Ishikawa (cell line): ENCODE data around the gene MVB12A.
A peak's percentile ranks its signal among the peaks of the same experiment; 100 is the strongest.

Source experiments
- CEBPB ChIP-seq: IDR thresholded peaks from 2 replicates; pipeline ENCODE4 v1.6.1; 2012
- CREB1 ChIP-seq: IDR thresholded peaks from 2 replicates; pipeline ENCODE4 v1.6.1; 2012; ENCODE audit warnings: low read depth
- EGR1 ChIP-seq: IDR thresholded peaks from 2 replicates; pipeline ENCODE4 v1.6.1; 2012
- EP300 ChIP-seq: IDR thresholded peaks from 2 replicates; pipeline ENCODE4 v1.6.1; 2012; ENCODE audit warnings: borderline replicate concordance
- FOXM1 ChIP-seq: IDR thresholded peaks from 2 replicates; pipeline ENCODE4 v1.6.1; 2012; ENCODE audit warnings: low read depth, borderline replicate concordance
- NFIC ChIP-seq: IDR thresholded peaks from 2 replicates; pipeline ENCODE4 v1.6.1; 2012
- RAD21 ChIP-seq: IDR thresholded peaks from 2 replicates; pipeline ENCODE4 v1.6.1; 2012; ENCODE audit warnings: low read depth
- TAF1 ChIP-seq: IDR thresholded peaks from 2 replicates; pipeline ENCODE4 v1.6.1; 2012; ENCODE audit warnings: low read depth, mild to moderate bottlenecking
- TCF12 ChIP-seq: IDR thresholded peaks from 2 replicates; pipeline ENCODE4 v1.6.1; 2012; ENCODE audit warnings: low read depth
- TEAD4 ChIP-seq: IDR thresholded peaks from 2 replicates; pipeline ENCODE4 v1.6.1; 2012
- YY1 ChIP-seq: IDR thresholded peaks from 2 replicates; pipeline ENCODE4 v1.6.1; 2012; ENCODE audit warnings: low read depth
- ZBTB7A ChIP-seq: IDR thresholded peaks from 2 replicates; pipeline ENCODE4 v1.6.1; 2012; ENCODE audit warnings: low read depth
- TF ChIP-seq, protein P1 (sequence below): IDR thresholded peaks from 2 replicates; pipeline ENCODE4 v1.6.1; 2012
- TF ChIP-seq, protein P2 (sequence below): IDR thresholded peaks from 2 replicates; pipeline ENCODE4 v1.6.1; 2012; ENCODE audit warnings: low read depth, mild to moderate bottlenecking
- TF ChIP-seq, protein P3 (sequence below): IDR thresholded peaks from 2 replicates; pipeline ENCODE4 v1.6.1; 2012

Gene MVB12A

DNA sequence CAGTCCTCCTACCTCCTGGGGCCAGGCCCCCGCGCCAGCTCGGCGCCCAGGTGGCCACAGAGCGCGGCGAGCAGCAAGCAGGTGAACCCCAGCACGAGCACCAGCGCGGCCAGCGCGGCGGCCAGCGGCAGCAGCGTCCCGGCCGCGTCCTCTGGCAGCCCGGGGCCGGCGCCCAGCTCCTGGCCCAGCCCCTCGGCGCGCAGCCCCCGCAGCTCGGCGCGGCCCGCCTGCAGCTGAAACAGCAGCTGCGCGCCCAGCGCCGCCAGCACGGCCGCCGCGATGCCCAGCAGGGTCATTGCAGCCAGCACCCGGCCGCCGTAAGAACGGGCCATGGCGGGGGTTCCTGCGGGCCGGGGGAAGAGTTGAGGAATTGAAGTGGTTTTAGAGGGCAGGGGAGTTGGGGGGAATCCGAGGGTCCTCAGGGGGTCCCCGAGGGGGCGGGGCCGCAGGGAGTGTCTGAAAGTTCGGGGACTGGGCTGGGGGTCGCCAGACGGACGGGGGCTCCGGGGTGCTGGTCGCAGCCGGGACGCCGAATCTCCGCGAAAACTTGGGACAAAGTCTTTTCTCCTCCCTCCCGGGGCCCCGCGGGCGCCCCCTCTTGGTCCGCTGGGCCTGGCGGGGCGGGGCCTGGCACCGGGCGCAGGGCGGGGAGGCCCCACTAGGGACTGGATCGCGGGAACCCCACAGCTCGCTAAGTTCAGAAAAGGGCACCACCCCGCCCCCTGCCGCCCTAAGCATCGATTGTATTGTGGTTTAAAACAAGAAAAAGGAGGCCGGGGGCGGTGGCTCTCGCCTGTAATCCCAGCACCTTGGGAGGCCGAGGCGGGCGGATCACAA is 28.5 kb downstream of the MVB12A start, which contains the start of gene TMEM221:
TMEM221 (minus strand) TSS at position 538 of the 837 bp plus-strand sequence; CDS start at position 332, 206 bp downstream.
- TF ChIP-seq TCF12 = 0 out of 2 replicates have a peak, but pooled peaks have one; percentile 23
- peak; percentile 84; the same call in 1 of the 2 replicates for TF ChIP-seq ZBTB7A
- TF ChIP-seq, protein P1, sequence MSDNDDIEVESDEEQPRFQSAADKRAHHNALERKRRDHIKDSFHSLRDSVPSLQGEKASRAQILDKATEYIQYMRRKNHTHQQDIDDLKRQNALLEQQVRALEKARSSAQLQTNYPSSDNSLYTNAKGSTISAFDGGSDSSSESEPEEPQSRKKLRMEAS = 0 out of 2 replicates have a peak, but pooled peaks have one; percentile 11
- no peak for TF ChIP-seq RAD21
- TF ChIP-seq FOXM1 = no peak
- TF ChIP-seq NFIC = 0 out of 2 replicates have a peak, but pooled peaks have one; percentile 14

DNA sequence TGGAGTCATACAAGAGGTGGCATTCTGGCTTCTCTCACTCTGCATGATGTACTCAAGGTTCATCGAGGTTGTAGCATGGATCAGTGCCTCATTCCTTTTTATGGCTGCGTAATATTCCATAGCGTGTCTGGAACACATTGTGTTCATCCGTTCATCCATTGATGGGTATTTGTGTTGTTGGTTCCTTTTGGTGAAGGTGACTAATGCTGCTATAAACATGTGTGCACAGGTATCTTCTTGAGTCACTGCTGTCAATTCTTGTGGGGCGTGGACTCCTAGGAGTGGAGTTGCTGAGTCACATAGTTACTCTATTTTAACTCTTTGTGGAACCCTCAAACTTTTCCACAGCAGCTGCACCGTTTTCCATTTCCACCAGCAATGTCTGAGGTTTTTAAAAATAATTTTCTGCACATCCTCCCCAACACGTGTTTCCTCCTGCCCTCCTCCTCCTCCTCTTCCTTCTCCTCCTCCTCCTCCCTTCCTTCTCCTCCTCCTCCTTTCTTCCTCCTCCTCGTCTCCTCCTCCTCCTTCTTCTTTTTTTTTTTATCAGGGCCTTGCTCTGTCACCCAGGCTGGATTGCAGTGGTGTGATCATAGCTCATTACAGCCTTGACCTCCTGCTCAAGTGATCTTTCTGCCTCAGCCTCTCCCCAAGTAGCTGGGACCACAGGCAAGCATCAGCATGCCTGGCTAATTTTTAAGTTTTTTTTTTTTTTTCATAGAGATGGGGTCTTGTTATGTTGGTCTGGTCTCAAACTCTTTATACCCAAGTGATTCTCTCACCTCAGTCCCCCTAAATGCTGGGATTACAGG is 30.6 kb downstream of the MVB12A start:
- TF ChIP-seq, protein P2, sequence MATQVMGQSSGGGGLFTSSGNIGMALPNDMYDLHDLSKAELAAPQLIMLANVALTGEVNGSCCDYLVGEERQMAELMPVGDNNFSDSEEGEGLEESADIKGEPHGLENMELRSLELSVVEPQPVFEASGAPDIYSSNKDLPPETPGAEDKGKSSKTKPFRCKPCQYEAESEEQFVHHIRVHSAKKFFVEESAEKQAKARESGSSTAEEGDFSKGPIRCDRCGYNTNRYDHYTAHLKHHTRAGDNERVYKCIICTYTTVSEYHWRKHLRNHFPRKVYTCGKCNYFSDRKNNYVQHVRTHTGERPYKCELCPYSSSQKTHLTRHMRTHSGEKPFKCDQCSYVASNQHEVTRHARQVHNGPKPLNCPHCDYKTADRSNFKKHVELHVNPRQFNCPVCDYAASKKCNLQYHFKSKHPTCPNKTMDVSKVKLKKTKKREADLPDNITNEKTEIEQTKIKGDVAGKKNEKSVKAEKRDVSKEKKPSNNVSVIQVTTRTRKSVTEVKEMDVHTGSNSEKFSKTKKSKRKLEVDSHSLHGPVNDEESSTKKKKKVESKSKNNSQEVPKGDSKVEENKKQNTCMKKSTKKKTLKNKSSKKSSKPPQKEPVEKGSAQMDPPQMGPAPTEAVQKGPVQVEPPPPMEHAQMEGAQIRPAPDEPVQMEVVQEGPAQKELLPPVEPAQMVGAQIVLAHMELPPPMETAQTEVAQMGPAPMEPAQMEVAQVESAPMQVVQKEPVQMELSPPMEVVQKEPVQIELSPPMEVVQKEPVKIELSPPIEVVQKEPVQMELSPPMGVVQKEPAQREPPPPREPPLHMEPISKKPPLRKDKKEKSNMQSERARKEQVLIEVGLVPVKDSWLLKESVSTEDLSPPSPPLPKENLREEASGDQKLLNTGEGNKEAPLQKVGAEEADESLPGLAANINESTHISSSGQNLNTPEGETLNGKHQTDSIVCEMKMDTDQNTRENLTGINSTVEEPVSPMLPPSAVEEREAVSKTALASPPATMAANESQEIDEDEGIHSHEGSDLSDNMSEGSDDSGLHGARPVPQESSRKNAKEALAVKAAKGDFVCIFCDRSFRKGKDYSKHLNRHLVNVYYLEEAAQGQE = no peak
- TF ChIP-seq EP300 (no peak), CREB1 (no peak), EGR1 (no peak), NFIC (no peak), ZBTB7A (no peak), FOXM1 (no peak), TEAD4 (no peak), YY1 (no peak), RAD21 (no peak), TAF1 (no peak), CEBPB (no peak), TCF12 (no peak)
- TF ChIP-seq, protein P1 = no peak
- TF ChIP-seq, protein P3, sequence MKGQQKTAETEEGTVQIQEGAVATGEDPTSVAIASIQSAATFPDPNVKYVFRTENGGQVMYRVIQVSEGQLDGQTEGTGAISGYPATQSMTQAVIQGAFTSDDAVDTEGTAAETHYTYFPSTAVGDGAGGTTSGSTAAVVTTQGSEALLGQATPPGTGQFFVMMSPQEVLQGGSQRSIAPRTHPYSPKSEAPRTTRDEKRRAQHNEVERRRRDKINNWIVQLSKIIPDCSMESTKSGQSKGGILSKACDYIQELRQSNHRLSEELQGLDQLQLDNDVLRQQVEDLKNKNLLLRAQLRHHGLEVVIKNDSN = no peak

DNA sequence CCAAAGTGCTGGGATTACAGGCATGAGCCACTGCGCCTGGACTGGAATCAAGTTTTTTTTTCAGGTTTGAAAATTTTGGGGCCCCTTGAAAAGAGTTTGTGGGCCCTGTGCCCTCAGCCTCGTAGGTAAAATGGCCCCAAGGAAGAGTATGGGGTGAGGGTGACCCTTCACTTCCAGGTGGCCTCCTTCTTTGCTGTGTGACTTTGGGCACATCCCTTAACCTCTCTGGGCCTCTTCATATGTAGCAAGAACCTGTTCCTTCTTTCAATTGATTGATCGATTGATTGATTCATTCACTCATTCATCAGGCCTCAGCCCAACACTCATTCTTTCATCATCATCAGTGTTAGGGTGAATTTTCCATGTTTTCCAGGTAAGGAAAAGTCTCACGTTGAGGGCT is 32.0 kb downstream of the MVB12A start:
- TF ChIP-seq EGR1 (no peak), CEBPB (no peak), TAF1 (no peak), TCF12 (no peak), YY1 (no peak), FOXM1 (no peak), NFIC (no peak), TEAD4 (no peak), ZBTB7A (no peak), RAD21 (no peak), EP300 (no peak), CREB1 (no peak)
- TF ChIP-seq, protein P3 = no peak
- TF ChIP-seq, protein P1 = no peak
- TF ChIP-seq, protein P2 = no peak

DNA sequence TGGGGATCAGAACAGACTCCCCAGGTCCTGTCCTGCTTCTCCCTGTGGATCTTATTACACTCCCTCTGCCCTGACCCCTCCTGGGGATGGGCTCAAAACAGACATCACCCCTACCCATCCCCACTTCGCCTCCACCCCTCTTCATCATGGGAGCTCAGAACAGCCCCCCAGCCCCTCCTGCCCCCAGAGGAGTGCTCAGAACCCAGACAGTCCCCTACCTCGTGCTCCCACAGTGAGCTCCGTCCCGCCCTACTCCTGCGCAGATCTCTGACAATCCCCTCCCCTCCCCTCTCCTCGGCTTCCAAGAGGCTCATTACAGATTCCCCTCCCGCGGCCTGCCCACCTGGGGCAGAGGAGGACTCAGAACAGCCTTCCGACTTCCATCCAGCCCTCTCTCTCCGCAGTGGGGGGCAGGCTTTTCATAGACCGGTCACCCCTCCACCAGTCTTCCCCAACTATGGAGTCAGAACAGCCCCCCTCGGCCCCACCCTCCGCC is 34.8 kb downstream of the MVB12A start:
- no peak for TF ChIP-seq CREB1
- TF ChIP-seq ZBTB7A = no peak
- TF ChIP-seq YY1 = no peak
- TF ChIP-seq, protein P3 = no peak
- TF ChIP-seq EP300 = no peak
- no peak for TF ChIP-seq FOXM1
- TF ChIP-seq TCF12 = no peak
- TF ChIP-seq TAF1 = no peak
- TF ChIP-seq EGR1 = no peak
- TF ChIP-seq NFIC = no peak
- TF ChIP-seq, protein P1 = no peak
- TF ChIP-seq RAD21 = no peak
- no peak for TF ChIP-seq TEAD4
- TF ChIP-seq, protein P2 = no peak
